AG20443 (cell line): ENCODE data around the gene MUC6.
"Not testable (repeated sequence)": the region's sequence is repeated elsewhere in the genome, so short reads cannot be mapped to it uniquely, and the experiment has no call there.

Experiments
- DNase-seq: peaks from one replicate; pipeline ENCODE4 v3.0.0; 2012; ENCODE audit warnings: low spot score, mixed read lengths

Gene MUC6

DNA sequence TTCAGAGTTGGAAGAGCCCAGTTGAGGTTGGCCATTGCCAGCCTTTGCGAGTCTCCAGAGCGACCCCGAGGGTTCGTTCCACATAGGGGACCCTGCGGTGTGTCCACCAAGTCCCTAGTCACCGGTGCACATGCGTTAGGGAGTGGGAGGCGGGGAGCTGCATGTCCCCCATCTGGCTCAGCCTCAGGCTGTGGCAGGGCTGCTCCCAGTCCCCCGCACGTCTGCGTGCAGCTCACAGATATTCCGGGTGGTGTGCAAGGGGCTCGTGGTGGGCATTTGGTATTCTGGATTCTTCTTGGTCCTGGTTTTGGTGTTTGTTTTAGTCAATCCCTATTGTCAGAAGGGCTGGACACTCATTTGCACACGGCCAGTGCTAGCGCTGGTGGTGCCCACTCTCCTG lies 48.8 kb downstream of the MUC6 start:
- DNase-seq, result no peak

DNA sequence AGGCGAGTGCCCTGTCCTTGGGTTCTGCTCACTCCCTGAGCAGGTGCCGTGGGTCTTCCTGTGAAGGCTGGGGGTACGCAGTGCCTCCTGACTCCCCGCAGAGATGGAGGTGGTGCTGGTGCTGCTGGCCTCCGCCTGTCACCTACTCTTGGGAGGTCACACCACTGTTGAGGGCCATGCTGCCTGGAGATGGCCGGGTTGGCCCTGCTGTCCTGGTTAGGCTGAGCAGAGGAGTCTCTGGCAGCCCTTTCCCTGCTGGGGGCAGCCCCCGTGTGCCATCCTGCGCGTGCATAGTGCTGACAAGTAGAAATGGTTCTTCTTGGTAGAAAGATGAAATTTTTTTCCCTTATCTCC lies 49.6 kb downstream of the MUC6 start:
- no peak for DNase-seq

DNA sequence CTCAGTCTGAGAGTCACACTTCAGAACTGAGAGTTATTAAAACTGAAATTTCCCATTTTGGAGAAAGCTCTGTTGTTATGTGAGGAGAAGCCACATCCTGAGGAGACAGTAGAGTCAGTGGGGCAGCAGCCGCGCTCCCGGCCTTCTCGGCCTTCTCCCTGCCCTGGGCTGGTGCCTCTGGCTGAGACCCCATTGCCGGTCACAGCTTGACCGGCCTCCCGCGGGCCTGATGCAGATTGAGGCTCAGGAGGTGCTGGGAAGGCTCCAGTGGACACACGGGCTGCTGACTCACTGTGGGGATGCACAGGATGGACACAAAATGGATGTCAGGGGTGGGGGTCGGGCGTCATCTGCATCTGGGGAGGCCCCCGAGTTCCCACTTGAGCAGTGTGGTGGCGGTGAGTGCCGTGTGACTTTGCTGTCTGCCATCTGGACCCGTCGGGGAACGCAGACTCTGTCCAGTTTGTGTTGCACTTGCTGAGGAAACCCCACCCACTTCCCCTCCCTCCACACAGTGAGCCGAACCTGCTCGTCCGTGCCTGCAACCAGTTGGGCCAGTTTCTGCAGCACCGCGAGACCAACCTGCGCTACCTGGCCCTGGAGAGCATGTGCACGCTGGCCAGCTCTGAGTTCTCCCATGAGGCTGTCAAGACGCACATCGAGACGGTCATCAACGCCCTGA lies 50.1 kb downstream of the MUC6 start:
- no peak for DNase-seq

DNA sequence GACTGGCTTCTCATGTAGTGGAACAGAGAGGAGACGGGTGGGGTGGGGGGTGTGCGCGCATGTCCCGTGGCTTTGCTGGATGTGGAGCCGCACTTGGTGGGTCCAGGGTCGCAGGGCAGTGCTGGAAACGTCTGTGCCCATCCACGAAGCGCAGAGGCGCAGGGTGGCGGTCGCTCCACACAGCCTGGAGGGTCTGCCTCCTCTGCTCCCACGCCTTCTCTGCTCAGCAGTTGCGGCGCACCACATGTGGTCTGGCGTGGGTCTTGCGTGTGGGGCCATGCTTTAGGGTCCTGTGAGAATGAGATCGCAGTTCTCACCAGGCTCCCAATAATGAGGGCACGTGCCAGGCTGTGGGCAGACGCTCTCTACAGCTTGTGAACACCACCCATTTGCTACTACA lies 50.7 kb downstream of the MUC6 start:
- no peak for DNase-seq

DNA sequence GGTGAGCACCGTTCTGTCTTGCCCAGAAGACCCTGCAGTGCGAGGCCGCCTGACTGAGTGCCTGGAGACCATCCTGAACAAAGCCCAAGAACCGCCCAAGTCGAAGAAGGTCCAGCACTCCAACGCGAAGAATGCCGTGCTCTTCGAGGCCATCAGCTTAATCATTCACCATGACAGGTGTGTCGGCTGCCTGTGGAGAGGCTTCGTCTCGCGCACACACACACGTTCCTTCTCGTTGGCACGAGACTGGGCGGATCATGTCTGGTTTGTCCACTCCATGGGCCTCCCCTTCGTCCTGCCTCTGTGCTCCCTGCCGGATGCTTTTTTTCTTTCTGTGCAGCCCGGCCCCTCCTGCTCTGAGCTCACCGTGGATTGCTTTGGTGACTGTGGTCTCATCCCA lies 51.1 kb downstream of the MUC6 start:
- DNase-seq, result no peak

DNA sequence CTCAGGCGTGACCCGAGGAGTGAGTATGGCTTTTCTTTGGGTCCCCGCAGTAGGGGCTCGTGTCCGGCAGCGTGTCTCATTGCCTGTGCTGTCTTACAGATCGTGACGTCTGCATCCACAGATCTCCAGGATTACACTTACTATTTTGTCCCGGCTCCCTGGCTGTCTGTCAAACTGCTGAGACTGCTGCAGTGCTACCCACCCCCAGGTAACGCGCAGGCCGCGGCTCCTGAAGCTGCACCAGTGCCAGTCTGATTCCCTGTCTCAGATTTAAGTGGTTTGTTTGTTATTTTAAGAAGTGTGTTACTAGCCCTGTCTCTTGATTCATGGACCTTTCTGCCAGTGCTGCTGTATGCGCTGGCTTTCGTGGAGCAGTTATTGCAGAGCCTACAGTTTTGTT lies 52.0 kb downstream of the MUC6 start:
- DNase-seq, result no peak

DNA sequence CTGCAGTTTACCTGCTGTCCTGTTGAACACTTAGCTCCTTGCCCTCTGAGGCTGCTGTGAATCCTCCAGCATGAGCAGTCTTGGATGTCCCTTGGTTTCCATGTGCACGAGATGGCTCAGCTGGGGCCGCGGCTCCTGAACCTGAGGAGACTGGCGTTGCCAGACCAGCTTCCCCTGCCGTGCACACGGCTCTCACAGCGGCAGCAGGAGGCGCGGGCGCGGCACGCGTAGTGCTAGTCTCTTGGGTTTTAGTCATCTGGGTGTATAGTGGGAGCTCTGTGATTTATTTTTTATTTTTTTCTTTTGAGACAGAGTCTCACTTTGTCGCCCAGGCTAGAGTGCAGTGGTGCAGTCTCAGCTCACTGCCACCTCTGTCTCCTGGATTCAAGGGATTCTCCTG lies 54.8 kb downstream of the MUC6 start:
- no peak for DNase-seq

DNA sequence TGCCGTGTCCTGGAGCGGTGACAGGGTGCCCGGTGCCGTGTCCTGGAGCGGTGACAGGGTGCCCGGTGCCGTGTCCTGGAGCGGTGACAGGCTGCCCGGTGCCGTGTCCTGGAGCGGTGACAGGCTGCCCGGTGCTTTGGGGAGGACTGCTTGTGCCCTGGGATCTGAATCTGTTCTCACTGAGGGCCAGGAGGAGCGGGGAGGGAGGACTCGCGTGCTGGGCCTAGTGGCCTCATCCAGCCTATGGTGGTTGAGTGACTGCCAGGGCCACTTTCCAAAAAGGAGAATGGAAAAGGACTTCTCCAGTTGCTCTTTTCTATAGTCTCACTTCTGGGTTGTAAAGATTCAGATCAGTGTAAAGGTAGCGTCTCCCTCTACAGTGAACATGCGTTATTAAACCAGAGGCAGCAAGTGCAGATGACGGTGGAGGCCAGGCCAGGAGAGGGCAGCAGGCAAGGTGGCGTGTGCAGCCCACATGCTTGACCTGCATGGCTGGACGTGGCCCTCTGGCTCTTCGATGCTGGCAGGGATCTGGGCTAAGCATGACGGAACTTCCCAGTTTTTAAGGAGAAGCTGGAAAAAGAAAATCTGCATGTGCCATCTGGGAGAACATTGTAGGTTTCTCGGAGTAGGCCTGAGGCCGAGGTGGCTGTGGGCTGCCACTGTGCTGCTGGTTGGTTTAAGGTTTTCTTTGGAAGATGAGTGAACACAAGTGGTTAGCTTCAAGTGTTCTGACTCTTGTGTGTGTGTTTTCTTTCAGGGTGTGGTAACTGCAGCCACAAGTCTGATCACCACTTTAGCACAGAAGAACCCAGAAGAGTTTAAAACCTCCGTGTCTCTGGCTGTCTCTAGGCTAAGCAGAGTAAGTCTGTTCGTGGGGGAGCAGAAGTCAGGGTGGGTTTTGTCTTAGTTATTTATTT lies 55.8 kb downstream of the MUC6 start:
- DNase-seq, result peak; percentile 57

DNA sequence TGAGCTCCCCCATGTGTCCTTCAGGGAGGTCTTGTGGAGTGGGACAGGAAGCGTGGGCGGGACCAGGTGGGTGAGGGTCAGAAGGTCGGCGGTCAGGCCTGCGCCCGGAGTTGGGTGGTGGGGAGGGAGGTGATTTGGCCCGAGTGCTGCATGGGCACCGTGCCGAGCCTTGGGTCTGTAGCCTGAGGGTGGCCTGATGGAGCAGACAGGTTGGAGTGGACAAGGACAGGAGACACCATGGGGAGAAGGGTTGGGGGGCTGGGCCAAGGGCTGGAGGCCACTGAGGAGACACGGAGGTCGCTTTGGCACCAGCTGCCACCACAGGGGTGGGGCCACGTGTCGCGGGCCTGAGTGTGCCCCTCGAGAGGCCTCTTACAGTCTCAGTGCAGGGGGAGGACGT lies 57.7 kb downstream of the MUC6 start:
- no peak for DNase-seq

DNA sequence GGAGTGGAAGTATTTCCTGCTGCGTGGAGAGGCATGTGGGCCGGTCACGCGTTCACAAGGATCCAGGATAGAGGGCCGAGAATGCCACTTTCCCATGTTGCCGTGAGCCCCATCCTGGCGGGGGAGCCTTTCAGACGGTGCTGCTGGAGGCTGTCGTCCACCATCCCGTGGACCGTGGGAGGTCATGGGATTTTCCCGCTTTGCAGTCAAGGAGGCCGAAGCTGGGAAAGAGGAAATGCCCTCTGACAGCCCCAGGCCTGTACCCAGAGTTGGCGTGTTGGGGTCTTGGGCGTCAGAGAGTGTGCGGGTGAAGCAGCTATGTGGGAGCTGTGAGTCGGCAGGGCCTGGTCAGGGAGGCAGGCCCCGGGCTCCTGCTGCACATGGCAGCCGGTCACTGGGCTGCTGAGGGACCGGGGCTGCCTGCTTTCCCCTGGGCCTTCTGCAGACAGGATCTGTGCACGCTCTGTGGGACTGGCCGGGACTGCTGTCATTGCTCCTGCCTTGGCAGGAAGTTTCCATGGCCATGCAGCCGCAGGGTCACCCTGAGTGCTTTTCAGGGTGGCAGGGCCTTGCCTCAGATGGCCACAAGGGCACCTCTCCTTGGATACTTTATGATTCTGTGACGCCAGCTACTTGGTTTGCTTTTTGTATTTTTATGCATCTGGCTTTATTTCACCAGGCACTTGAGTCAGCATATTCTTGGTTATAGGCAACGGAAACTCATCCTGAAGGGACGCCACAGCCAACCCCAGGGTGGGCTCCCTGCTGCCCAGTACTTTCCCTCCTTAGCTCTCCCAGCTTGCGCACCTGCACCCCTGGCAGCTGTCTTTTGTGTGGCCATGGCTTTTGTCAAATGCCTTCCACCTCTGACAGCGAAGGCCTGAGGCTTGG lies 58.4 kb downstream of the MUC6 start:
- DNase-seq, result no peak

DNA sequence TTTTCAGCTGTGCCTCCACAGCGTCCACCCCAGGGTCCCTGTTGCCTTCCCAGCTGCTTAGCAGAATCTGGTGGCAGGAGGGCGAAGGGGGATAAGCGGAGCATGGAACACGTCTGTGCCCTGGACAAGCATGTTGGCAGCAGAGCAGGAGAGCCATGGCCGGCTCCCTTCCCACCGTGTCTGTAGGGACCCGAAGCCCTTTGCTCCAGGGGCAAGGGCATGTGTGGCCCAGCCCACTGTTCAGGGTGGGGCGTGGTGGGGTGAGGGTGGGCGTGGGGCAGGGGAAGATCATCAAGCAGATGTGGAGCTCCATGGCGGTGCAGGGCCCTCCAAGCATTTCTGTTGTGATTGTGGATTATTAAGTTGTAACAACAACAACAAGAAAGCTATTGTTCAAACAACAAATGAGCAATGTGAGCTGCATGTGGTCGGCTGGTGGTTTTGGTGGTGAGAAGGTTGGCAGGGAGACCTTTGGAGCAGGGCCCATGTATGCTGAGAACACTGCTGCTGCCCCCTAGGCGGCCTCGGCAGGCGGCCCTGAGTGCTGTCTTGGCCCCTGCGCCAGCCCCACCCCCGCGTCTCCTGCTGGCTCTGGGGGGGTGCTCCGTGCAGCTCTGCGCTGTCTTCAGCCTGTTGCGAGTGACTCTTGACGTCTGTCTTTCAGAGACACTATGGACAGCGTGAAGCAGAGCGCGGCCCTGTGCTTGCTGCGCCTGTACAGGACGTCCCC lies 59.9 kb downstream of the MUC6 start:
- peak; percentile 66 for DNase-seq

DNA sequence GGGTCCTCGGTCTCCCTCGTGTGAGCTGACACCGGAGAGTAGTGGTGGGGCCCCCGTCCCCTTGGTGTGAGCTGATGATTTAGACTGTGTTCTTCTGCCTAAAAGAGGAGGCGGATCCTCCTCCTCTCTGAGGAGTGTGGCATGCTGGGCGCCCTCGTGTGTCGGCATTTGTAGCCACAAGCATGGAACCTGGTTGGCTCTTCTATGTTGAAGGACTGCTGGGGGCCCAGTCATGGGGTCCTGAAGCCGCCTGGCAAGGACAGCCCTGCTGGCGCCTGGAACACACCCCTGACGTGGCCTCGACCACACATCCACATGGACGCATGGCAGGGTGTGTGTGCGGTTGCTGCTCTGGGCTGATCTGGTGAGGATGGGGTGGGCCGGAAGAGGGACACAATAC lies 60.7 kb downstream of the MUC6 start:
- DNase-seq, result peak; percentile 45

DNA sequence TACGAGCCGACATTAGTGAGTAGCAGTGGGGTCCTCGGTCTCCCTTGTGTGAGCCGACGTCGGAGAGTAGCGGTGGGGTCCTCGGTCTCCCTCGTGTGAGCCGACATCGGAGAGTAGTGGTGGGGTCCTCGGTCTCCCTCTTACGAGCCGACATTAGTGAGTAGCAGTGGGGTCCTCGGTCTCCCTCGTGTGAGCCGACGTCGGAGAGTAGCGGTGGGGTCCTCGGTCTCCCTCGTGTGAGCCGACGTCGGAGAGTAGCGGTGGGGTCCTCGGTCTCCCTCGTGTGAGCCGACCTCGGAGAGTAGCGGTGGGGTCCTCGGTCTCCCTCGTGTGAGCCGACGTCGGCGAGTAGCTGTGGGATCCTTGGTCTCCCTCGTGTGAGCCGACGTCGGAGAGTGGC lies 61.1 kb downstream of the MUC6 start:
- not testable (repeated sequence) for DNase-seq

DNA sequence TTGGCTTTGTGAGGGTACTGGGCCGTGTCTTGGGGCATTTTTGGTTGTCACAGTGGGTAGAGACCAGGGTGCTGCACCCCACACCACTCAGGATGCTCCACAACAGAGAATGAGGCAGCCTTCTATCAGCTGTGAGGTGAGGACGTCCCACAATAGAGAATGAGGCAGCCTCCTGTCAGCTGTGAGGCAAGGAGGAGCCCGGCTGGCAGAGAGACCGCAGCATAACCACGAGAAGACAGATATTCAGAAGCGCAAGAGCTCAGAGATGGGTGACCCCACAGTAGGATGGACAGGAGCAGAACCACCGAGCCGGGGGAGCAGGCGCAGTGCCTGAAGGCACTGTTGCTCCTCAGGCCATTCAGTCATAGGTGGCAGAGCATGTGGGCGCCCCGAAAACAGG lies 63.3 kb downstream of the MUC6 start:
- no peak for DNase-seq

DNA sequence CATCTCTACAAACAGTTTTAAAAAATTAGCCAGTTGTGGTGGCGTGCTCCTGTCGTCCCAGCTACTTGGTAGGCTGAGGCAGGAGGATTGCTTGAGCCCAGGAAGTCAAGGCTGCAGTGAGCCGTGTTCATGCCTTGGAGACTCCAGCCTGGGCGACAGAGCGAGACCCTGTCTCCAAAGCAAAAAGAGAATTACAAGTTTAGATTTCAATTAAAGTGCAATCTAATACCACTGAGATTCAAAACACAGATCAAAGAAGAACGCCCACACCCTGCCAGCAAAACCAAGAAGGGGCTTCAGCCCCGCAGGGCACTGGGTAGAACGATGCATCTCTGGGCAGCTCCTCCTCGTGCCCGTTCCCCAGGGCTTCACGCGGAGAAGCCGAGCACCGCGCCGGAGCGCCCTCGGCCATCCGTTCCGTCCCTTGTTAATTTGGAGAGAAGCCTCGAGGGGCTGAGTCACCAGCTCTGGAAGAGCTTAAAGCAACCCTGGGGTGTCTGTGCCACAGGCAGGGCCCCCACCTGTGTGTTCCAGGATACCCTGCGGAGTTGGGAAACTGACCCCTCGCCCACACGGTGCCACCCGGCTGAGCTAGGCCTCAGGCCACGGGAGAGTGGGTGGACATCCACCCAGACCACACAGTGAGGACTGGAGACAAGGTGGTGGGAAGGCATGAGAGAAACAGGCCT lies 63.9 kb downstream of the MUC6 start:
- DNase-seq, result no peak

DNA sequence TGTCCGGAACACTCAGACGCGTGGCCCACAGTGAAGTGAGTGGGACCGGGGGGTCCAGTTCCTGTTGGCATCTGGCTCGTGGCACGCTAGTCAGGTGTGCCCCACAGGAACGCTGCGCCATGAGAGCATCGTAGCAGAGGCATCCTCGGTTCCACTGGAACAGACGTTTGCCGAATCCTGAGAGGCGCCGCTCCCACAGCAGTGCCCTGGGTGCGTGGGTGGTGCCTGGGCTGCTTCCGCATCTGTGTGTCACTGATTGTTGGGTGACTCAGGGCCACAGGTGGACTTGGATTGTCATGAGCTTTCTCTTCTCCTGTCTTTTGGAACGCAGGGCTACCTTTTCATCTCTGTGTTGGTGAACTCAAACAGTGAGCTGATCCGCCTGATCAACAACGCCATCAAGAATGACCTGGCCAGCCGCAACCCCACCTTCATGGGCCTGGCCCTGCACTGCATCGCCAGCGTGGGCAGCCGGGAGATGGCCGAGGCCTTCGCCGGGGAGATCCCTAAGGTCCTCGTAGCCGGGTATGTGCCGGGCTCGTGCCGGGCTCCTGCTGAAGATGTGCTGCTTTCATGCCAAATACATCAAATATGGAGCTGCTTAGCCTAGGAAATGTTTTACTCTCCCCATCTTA lies 64.7 kb downstream of the MUC6 start:
- DNase-seq, result no peak

DNA sequence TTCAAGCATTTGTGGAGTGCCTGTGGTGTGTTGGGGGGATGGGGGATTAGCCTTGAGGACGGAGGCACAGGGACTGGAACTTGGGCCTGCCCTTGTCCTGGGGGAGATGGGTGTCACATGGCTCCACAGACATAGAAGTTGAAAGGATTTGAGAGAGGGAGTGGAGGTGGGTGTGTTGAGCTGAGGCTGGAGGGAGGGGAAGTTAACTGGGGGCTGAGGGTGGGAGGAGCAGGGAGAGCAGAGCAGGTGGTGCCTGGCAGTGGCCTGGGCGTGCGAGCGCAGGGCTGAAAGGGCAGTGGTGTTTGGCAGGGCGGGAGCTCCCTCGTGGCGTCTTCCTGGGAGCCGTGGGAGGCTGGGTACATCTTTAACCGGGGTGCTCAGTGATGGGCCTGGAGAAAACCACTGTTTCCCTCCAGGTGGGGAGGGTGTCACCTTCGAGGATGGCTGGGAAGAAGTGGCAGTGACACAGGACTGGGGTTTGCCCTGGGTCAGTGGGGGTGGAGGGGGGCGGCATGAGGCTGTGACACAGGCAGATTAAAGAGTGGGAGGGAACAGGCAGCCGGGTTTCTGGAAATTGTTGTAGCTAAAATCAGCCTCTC lies 65.3 kb downstream of the MUC6 start:
- DNase-seq, result no peak

DNA sequence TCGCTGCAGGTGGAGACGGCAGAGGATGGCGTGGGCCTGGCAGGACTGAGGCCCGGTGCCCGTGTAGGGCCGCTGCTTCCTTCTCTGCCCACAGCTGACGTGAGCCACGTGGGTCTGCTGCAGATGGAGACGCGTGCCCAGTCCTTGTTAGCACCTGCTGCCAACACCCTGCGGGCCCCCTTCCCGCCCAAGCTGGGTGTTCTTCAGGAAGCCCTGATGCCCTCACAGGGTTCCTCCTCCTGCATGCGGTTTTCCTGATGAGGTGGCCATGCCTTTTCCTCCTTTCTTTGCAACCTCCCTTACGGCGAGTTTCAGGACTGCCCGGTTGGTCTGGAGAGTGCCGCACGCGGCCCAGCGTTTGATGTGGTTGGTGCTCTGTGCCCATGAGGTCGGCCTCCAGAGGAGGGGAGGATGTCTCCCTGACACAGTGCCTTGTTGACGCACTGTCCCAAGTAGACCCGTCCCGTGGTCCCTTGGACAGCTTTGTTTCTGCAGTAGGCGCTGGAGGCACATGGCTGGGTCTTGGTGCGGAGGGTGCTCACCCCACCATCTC lies 66.1 kb downstream of the MUC6 start:
- DNase-seq, result no peak

DNA sequence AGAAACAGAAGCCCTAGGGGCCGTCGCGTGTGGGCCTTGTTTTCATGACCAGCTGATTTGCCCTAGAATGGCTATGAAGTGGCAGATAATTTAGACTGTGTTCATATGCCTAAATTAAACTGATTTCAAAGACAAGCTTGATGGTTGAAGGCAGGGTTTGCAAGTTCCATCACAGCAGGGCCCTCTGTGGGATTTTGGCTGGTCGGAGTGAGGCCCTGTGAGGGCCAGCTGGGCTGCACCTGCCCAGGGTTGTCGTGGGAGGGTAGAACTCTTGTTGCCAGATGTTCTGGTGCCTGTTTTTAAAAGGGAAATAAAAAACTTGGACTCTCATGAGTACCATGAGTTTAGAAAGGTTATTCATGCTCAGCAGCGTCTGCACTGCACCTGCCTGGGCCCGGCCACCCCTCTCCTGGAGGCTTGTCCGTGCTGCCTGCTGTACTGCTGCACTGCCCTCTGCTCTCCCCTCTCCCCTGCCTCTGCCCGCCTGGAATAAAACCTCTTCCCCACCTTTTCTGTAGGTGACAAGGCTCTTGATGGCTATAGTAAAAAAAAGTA lies 66.8 kb downstream of the MUC6 start:
- DNase-seq, result no peak

DNA sequence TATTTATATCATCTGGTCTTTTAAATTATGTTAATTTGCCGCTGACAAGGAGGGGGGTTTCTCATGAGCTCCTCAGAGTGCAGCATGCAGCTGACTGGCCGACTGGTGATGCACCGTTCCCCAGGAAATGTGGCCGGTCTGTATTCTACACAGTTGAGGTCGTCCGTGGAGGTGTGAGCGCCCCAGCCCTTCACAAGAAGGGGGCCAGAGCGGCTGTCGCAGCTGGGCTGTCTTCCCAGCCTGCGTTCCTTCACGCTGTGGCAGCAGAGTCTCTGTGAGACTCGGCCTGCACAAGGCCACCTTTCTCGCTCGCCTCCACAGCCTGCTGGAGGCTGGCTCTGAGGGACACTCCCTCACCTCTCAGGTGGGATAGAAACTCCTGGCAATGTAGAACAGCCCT lies 67.7 kb downstream of the MUC6 start:
- DNase-seq, result no peak
